HepG2 (cell line): Measurements from ENCODE around the gene PHF19. TPM values are rescaled to one million over a fixed set of nuclear protein-coding genes. Genes with fewer than 3 reads are reported as not detected.

ENCODE experiments used
- ATF1 ChIP-seq: IDR thresholded peaks from 2 replicates; pipeline ENCODE4 v1.6.1; 2016; ENCODE audit warnings: mild to moderate bottlenecking, control low read depth
- ATRX ChIP-seq: sonication (generic); formaldehyde crosslinking; IDR thresholded peaks from 2 replicates; pipeline ENCODE4 v1.4.0; 2020; ENCODE audit warnings: missing genetic modification reagents, borderline replicate concordance
- ETV5 ChIP-seq: IDR thresholded peaks from 2 replicates; pipeline ENCODE4 v1.6.1; 2018; ENCODE audit warnings: missing biosample characterization, missing genetic modification reagents, inconsistent platforms, borderline replicate concordance
- HIVEP1 ChIP-seq: sonication (generic); formaldehyde crosslinking; IDR thresholded peaks from 2 replicates; pipeline ENCODE4 v1.4.0; 2020; ENCODE audit warnings: mild to moderate bottlenecking, missing genetic modification reagents
- KMT2A ChIP-seq: sonication (generic); formaldehyde crosslinking; IDR thresholded peaks from 2 replicates; pipeline ENCODE4 v1.4.0; 2020; ENCODE audit warnings: missing genetic modification reagents
- LCORL ChIP-seq, 2 experiments: fragments of 450-650 bp in 1 of 2; sonication (generic) in 1 of 2; formaldehyde crosslinking in 1 of 2; IDR thresholded peaks; 2 replicates each; pipeline versions ENCODE4 v1.5.0 to v1.6.1; 2017 to 2020; ENCODE audit warnings: antibody characterized with exemption in 1 of 2, missing genetic modification reagents in 1 of 2
- MYC ChIP-seq: sonication (generic); formaldehyde crosslinking; IDR thresholded peaks from 2 replicates; pipeline ENCODE4 v1.9.0; 2021; ENCODE audit warnings: missing genetic modification reagents, borderline replicate concordance
- NFE2 ChIP-seq: sonication (generic); formaldehyde crosslinking; IDR thresholded peaks from 2 replicates; pipeline ENCODE4 v1.4.0; 2020; ENCODE audit warnings: missing genetic modification reagents
- NR3C1 ChIP-seq: sonication (generic); formaldehyde crosslinking; IDR thresholded peaks from 2 replicates; pipeline ENCODE4 v1.4.0; 2020; ENCODE audit warnings: missing genetic modification reagents
- SYNCRIP ChIP-seq: fragments of 200-400 bp; formaldehyde crosslinking; IDR thresholded peaks from 2 replicates; pipeline ENCODE4 v1.6.1; 2018; ENCODE audit warnings: mild to moderate bottlenecking, low read depth, low read length; ENCODE audit not compliant: insufficient read depth
- YEATS2 ChIP-seq: sonication (generic); formaldehyde crosslinking; IDR thresholded peaks from 2 replicates; pipeline ENCODE4 v1.4.0; 2020; ENCODE audit warnings: missing genetic modification reagents, borderline replicate concordance
- polyA plus RNA-seq, 8 experiments: library from polyadenylated mRNA; depleted of rRNA in 3 of 8; stranded (reverse) in 7 of 8; unstranded in 1 of 8; fragments of >200 nt; fragmentation: Illumina TruSeq in 4 of 8; extraction: Trizol in 4 of 8; gene quantifications; 2 replicates each; pipeline versions ENCODE4 v1.2.1 to v1.2.3, GENCODE V29; 2011 to 2016; ENCODE audit warnings: low read depth in 4 of 8, missing spikeins in 1 of 8, mixed read lengths in 1 of 8; ENCODE audit not compliant: insufficient read depth in 1 of 8
- total RNA-seq, 5 experiments: library from RNA; depleted of rRNA; stranded (reverse); fragments of >200 nt; fragmentation: Illumina TruSeq; extraction: Trizol; gene quantifications; 2 replicates each; pipeline ENCODE4 v1.2.3, GENCODE V29; 2016; ENCODE audit warnings: low read depth in 1 of 5
- TF ChIP-seq, protein P1 (sequence below): sonication (generic); formaldehyde crosslinking; IDR thresholded peaks from 2 replicates; pipeline ENCODE4 v1.9.0; 2021; ENCODE audit warnings: mild to moderate bottlenecking, missing genetic modification reagents
- TF ChIP-seq, protein P2 (sequence below): sonication (generic); formaldehyde crosslinking; conservative IDR thresholded peaks from 2 replicates; pipeline ENCODE4 v1.4.0; 2020; ENCODE audit warnings: missing genetic modification reagents
- TF ChIP-seq, protein P3 (sequence below): sonication (generic); formaldehyde crosslinking; IDR thresholded peaks from 2 replicates; pipeline ENCODE4 v1.4.0; 2020; ENCODE audit warnings: missing genetic modification reagents, borderline replicate concordance
- TF ChIP-seq, protein P4 (sequence below): sonication (generic); formaldehyde crosslinking; conservative IDR thresholded peaks from 2 replicates; pipeline ENCODE4 v1.8.0; 2022; ENCODE audit warnings: missing genetic modification reagents

PHF19 gene
- total and polyA plus RNA-seq, 2 of the 13 experiments (the other 11 are each of a cell fraction or from before 2014, with no cell fraction given), result 29.7 to 41.3 TPM

DNA sequence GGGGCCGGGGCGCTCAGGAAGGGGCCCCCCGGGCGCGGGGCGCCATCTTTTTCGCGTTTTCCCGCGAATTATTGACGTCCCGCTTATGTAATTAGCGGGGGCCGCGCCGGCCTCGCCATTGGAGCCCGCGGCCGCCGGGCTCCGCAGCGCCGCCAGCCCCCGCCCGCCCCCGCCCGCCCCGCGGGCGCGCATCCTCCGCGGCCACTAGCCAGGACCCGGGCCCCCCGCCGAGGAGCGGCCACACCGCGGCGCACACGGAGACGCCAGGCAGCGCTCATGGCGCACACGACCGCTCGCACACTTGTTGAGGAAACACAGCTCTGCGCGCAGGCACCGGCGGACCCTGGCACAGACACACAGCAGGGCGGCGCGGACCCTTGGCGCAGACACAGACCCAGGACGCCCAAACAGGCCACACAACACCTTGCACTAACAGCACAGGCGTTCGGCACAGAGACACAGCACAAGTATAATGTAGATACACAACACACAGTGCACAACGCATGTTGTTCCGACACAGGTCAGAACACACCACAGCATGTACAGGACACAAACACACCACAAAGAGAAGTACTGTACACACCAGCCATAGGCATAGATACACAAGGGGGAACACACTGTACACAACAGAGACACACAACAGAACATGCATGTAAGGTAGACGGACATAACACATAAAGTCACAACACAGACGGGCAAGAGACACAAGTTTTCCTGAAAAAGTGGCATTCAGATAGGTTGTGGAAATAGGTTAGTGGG is 467 bp upstream of the PHF19 start (continued):
- TF ChIP-seq, protein P1, sequence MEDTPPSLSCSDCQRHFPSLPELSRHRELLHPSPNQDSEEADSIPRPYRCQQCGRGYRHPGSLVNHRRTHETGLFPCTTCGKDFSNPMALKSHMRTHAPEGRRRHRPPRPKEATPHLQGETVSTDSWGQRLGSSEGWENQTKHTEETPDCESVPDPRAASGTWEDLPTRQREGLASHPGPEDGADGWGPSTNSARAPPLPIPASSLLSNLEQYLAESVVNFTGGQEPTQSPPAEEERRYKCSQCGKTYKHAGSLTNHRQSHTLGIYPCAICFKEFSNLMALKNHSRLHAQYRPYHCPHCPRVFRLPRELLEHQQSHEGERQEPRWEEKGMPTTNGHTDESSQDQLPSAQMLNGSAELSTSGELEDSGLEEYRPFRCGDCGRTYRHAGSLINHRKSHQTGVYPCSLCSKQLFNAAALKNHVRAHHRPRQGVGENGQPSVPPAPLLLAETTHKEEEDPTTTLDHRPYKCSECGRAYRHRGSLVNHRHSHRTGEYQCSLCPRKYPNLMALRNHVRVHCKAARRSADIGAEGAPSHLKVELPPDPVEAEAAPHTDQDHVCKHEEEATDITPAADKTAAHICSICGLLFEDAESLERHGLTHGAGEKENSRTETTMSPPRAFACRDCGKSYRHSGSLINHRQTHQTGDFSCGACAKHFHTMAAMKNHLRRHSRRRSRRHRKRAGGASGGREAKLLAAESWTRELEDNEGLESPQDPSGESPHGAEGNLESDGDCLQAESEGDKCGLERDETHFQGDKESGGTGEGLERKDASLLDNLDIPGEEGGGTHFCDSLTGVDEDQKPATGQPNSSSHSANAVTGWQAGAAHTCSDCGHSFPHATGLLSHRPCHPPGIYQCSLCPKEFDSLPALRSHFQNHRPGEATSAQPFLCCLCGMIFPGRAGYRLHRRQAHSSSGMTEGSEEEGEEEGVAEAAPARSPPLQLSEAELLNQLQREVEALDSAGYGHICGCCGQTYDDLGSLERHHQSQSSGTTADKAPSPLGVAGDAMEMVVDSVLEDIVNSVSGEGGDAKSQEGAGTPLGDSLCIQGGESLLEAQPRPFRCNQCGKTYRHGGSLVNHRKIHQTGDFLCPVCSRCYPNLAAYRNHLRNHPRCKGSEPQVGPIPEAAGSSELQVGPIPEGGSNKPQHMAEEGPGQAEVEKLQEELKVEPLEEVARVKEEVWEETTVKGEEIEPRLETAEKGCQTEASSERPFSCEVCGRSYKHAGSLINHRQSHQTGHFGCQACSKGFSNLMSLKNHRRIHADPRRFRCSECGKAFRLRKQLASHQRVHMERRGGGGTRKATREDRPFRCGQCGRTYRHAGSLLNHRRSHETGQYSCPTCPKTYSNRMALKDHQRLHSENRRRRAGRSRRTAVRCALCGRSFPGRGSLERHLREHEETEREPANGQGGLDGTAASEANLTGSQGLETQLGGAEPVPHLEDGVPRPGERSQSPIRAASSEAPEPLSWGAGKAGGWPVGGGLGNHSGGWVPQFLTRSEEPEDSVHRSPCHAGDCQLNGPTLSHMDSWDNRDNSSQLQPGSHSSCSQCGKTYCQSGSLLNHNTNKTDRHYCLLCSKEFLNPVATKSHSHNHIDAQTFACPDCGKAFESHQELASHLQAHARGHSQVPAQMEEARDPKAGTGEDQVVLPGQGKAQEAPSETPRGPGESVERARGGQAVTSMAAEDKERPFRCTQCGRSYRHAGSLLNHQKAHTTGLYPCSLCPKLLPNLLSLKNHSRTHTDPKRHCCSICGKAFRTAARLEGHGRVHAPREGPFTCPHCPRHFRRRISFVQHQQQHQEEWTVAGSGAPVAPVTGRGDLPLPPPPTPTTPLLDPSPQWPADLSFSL, result peak; percentile 99
- TF ChIP-seq, protein P2, sequence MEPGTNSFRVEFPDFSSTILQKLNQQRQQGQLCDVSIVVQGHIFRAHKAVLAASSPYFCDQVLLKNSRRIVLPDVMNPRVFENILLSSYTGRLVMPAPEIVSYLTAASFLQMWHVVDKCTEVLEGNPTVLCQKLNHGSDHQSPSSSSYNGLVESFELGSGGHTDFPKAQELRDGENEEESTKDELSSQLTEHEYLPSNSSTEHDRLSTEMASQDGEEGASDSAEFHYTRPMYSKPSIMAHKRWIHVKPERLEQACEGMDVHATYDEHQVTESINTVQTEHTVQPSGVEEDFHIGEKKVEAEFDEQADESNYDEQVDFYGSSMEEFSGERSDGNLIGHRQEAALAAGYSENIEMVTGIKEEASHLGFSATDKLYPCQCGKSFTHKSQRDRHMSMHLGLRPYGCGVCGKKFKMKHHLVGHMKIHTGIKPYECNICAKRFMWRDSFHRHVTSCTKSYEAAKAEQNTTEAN, result 0 out of 2 replicates have a peak, but pooled peaks have one; percentile 47
- no peak for TF ChIP-seq ATRX (CRISPR knock-in tag)
- peak; percentile 52; the same call in 1 of the 2 replicates for TF ChIP-seq ETV5 (CRISPR knock-in tag)
- TF ChIP-seq LCORL (IDR thresholded peaks at IDR 0.05), result no peak
- TF ChIP-seq LCORL (CRISPR knock-in tag; IDR thresholded peaks at IDR 0.05), result 0 out of 2 replicates have a peak, but pooled peaks have one; percentile 32
- TF ChIP-seq, protein P3, sequence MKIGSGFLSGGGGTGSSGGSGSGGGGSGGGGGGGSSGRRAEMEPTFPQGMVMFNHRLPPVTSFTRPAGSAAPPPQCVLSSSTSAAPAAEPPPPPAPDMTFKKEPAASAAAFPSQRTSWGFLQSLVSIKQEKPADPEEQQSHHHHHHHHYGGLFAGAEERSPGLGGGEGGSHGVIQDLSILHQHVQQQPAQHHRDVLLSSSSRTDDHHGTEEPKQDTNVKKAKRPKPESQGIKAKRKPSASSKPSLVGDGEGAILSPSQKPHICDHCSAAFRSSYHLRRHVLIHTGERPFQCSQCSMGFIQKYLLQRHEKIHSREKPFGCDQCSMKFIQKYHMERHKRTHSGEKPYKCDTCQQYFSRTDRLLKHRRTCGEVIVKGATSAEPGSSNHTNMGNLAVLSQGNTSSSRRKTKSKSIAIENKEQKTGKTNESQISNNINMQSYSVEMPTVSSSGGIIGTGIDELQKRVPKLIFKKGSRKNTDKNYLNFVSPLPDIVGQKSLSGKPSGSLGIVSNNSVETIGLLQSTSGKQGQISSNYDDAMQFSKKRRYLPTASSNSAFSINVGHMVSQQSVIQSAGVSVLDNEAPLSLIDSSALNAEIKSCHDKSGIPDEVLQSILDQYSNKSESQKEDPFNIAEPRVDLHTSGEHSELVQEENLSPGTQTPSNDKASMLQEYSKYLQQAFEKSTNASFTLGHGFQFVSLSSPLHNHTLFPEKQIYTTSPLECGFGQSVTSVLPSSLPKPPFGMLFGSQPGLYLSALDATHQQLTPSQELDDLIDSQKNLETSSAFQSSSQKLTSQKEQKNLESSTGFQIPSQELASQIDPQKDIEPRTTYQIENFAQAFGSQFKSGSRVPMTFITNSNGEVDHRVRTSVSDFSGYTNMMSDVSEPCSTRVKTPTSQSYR (CRISPR knock-in tag), result no peak
- TF ChIP-seq SYNCRIP, result no peak
- TF ChIP-seq ATF1, result no peak
- TF ChIP-seq HIVEP1, result no peak
- TF ChIP-seq, protein P4, sequence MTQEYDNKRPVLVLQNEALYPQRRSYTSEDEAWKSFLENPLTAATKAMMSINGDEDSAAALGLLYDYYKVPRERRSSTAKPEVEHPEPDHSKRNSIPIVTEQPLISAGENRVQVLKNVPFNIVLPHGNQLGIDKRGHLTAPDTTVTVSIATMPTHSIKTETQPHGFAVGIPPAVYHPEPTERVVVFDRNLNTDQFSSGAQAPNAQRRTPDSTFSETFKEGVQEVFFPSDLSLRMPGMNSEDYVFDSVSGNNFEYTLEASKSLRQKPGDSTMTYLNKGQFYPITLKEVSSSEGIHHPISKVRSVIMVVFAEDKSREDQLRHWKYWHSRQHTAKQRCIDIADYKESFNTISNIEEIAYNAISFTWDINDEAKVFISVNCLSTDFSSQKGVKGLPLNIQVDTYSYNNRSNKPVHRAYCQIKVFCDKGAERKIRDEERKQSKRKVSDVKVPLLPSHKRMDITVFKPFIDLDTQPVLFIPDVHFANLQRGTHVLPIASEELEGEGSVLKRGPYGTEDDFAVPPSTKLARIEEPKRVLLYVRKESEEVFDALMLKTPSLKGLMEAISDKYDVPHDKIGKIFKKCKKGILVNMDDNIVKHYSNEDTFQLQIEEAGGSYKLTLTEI (CRISPR knock-in tag), result no peak; the same call in 1 of the 2 replicates
- no peak for TF ChIP-seq NFE2 (CRISPR knock-in tag)
- TF ChIP-seq KMT2A (CRISPR knock-in tag), result peak; percentile 81
- peak; percentile 79 for TF ChIP-seq MYC (CRISPR knock-in tag)
- TF ChIP-seq YEATS2, result peak; percentile 25; the same call in 1 of the 2 replicates
- no peak for TF ChIP-seq NR3C1 (CRISPR knock-in tag)
